ENCODE results near the gene MYL6.

DNA sequence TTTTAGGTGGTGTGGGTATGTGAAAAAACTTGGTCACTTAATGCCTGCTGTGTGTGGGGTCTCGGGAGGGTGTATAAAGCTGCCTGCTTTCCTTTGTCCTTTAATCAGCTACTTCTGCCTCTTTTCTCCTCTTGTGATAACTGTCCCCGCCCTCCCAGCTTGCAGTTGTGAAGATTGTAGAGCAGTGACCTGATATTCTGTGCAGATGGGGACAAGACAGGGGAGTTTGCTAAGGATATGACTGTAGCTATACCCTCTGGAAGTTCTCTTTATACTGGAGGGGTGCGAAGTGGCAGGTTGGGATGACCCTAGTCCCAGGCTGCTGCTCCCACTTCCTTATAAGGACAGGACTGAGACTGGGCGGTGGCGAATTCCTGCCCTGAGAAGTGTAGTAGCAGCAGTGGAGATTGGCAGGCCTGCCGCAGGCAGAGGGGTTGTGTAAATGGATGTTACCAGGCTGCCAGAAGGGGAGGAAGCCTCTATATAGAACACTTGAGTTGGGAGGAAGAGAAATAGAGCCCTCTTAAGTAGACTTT is 835 bp downstream of the MYL6 start:
- TF ChIP-seq, protein P1, sequence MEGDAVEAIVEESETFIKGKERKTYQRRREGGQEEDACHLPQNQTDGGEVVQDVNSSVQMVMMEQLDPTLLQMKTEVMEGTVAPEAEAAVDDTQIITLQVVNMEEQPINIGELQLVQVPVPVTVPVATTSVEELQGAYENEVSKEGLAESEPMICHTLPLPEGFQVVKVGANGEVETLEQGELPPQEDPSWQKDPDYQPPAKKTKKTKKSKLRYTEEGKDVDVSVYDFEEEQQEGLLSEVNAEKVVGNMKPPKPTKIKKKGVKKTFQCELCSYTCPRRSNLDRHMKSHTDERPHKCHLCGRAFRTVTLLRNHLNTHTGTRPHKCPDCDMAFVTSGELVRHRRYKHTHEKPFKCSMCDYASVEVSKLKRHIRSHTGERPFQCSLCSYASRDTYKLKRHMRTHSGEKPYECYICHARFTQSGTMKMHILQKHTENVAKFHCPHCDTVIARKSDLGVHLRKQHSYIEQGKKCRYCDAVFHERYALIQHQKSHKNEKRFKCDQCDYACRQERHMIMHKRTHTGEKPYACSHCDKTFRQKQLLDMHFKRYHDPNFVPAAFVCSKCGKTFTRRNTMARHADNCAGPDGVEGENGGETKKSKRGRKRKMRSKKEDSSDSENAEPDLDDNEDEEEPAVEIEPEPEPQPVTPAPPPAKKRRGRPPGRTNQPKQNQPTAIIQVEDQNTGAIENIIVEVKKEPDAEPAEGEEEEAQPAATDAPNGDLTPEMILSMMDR (IDR thresholded peaks at IDR 0.05; ENCODE audit: insufficient read depth, low read length) = no peak
- no peak for TF ChIP-seq GABPA (IDR thresholded peaks at IDR 0.05; ENCODE audit: low read depth)
- peak; percentile 35 for TF ChIP-seq POLR2AphosphoS5 (IDR thresholded peaks at IDR 0.05; ENCODE audit: low read depth)
- TF ChIP-seq, protein P2, sequence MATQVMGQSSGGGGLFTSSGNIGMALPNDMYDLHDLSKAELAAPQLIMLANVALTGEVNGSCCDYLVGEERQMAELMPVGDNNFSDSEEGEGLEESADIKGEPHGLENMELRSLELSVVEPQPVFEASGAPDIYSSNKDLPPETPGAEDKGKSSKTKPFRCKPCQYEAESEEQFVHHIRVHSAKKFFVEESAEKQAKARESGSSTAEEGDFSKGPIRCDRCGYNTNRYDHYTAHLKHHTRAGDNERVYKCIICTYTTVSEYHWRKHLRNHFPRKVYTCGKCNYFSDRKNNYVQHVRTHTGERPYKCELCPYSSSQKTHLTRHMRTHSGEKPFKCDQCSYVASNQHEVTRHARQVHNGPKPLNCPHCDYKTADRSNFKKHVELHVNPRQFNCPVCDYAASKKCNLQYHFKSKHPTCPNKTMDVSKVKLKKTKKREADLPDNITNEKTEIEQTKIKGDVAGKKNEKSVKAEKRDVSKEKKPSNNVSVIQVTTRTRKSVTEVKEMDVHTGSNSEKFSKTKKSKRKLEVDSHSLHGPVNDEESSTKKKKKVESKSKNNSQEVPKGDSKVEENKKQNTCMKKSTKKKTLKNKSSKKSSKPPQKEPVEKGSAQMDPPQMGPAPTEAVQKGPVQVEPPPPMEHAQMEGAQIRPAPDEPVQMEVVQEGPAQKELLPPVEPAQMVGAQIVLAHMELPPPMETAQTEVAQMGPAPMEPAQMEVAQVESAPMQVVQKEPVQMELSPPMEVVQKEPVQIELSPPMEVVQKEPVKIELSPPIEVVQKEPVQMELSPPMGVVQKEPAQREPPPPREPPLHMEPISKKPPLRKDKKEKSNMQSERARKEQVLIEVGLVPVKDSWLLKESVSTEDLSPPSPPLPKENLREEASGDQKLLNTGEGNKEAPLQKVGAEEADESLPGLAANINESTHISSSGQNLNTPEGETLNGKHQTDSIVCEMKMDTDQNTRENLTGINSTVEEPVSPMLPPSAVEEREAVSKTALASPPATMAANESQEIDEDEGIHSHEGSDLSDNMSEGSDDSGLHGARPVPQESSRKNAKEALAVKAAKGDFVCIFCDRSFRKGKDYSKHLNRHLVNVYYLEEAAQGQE (IDR thresholded peaks at IDR 0.05; ENCODE audit: insufficient replicate concordance, low read depth) = no peak
- TF ChIP-seq SPI1 (IDR thresholded peaks at IDR 0.05; ENCODE audit: borderline replicate concordance, low read depth) = peak; percentile 32; the same call in 1 of the 2 replicates

Data from HL-60 (cell line).